22Rv1 (cell line): ENCODE results near the gene RNF213.

ENCODE experiments used
- ZFX ChIP-seq: fragments of 450-650 bp; IDR thresholded peaks from 2 replicates; pipeline ENCODE4 v1.6.1; 2017; ENCODE audit warnings: antibody characterized with exemption, borderline replicate concordance
- TF ChIP-seq, protein P1 (sequence below): fragments of 450-650 bp; IDR thresholded peaks from 2 replicates; pipeline ENCODE4 v1.5.1; 2017; ENCODE audit warnings: mild to moderate bottlenecking

- TF ChIP-seq, protein P1, sequence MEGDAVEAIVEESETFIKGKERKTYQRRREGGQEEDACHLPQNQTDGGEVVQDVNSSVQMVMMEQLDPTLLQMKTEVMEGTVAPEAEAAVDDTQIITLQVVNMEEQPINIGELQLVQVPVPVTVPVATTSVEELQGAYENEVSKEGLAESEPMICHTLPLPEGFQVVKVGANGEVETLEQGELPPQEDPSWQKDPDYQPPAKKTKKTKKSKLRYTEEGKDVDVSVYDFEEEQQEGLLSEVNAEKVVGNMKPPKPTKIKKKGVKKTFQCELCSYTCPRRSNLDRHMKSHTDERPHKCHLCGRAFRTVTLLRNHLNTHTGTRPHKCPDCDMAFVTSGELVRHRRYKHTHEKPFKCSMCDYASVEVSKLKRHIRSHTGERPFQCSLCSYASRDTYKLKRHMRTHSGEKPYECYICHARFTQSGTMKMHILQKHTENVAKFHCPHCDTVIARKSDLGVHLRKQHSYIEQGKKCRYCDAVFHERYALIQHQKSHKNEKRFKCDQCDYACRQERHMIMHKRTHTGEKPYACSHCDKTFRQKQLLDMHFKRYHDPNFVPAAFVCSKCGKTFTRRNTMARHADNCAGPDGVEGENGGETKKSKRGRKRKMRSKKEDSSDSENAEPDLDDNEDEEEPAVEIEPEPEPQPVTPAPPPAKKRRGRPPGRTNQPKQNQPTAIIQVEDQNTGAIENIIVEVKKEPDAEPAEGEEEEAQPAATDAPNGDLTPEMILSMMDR, result no peak
- no peak for TF ChIP-seq ZFX
Measured at GRCh38 chr17:80360396-80360795, 99.7 kb downstream of the RNF213 start.
